ENCODE results near the gene RNPEPL1. TPM values are rescaled to one million over a fixed set of nuclear protein-coding genes. Genes with fewer than 3 reads are reported as not detected.

The RNPEPL1 gene
- total and polyA plus RNA-seq, 3 experiments from 2014 or later = 55.6 to 101 (median 61.1) TPM

GRCh38 chr2:240619506-240620148, 51.3 kb downstream of the RNPEPL1 start:
- H3K9me3 ChIP-seq (ENCODE audit: low read length) = no peaks in the 10 kb centered on the region
- CTCF ChIA-PET = no interaction called here
- peaks cover 3 to 15% (median 7%) of the 10 kb centered on the region in 3 donors for H3K36me3 Mint-ChIP-seq
- no peaks in the 10 kb centered on the region for H3K36me3 ChIP-seq (ENCODE audit: insufficient read depth, low read length)
- POLR2A ChIA-PET = interaction anchor here (2.7 kb wide), 1 partner anchor 54 kb away, joined by 13 read pairs; no protein-coding TSS in a partner anchor
- H3K27ac Mint-ChIP-seq = peak overlapping the region in 5 of 8 donors; percentile 29 to 85 (median 55)
- DNase-seq = peak in 1 of 5 donors; percentile 31
- no peaks in the 10 kb centered on the region for H3K27me3 Mint-ChIP-seq
- peaks cover 2 to 8% (median 3%) of the 10 kb centered on the region in 5 donors for H3K9me3 Mint-ChIP-seq
- H3K4me3 ChIP-seq (ENCODE audit: low read length) = no peak overlapping the region
- H3K4me1 Mint-ChIP-seq = peaks cover 21 to 41% (median 32%) of the 10 kb centered on the region in 3 donors
- peaks cover 42% of the 10 kb centered on the region for H3K4me1 ChIP-seq (ENCODE audit: insufficient read depth, low read length)
- H3K27me3 ChIP-seq (ENCODE audit: insufficient read depth, low read length, poor library complexity, severe bottlenecking) = no peaks in the 10 kb centered on the region
- no peak overlapping the region for H3K27ac ChIP-seq (ENCODE audit: low read depth, low read length)
- peak overlapping the region in 3 of 7 donors; percentile 5 to 84 (median 38) for H3K4me3 Mint-ChIP-seq

GRCh38 chr2:240620149-240620731, 52.0 kb downstream of the RNPEPL1 start:
- Histone ChIP-seq H3K36me3 (ENCODE audit: insufficient read depth, low read length) (no peaks in the 10 kb centered on the region), H3K9me3 (ENCODE audit: low read length) (no peaks in the 10 kb centered on the region), H3K27me3 (ENCODE audit: insufficient read depth, low read length, poor library complexity, severe bottlenecking) (no peaks in the 10 kb centered on the region), H3K27ac (ENCODE audit: low read depth, low read length) (no peak overlapping the region), H3K4me3 (ENCODE audit: low read length) (no peak overlapping the region), H3K4me1 (ENCODE audit: insufficient read depth, low read length) (peaks cover 48% of the 10 kb centered on the region)
- Mint-ChIP-seq H3K4me1 (peaks cover 27 to 47% (median 38%) of the 10 kb centered on the region in 3 donors), H3K4me3 (no peak overlapping the region), H3K9me3 (peaks cover 2 to 8% (median 3%) of the 10 kb centered on the region in 5 donors), H3K36me3 (peaks cover 3 to 15% (median 7%) of the 10 kb centered on the region in 3 donors), H3K27ac (peak overlapping the region in 3 of 8 donors; percentile 91 to 98 (median 92)), H3K27me3 (no peaks in the 10 kb centered on the region)
- peak in 1 of 5 donors; percentile 44 for DNase-seq
- ChIA-PET CTCF (interaction anchor here (1.7 kb wide), 1 partner anchor 40 kb away, joined by 8 read pairs; no protein-coding TSS in a partner anchor), POLR2A (interaction anchor here (2.7 kb wide), 2 partner anchors 34 to 54 kb away, joined by 13 to 22 read pairs; partner anchors contain the start of gene CAPN10)

GRCh38 chr2:240620859-240621258, 52.6 kb downstream of the RNPEPL1 start:
- H3K4me1 ChIP-seq (ENCODE audit: insufficient read depth, low read length) = peaks cover 54% of the 10 kb centered on the region
- Mint-ChIP-seq H3K4me1 (peaks cover 30 to 52% (median 39%) of the 10 kb centered on the region in 3 donors), H3K9me3 (peaks cover 2 to 8% (median 3%) of the 10 kb centered on the region in 5 donors), H3K27ac (peak overlapping the region; percentile 50 to 99 (median 95)), H3K4me3 (peak overlapping the region in 2 of 7 donors; percentile 27 to 41), H3K27me3 (no peaks in the 10 kb centered on the region), H3K36me3 (peaks cover 3 to 15% (median 7%) of the 10 kb centered on the region in 3 donors)
- POLR2A ChIA-PET = interaction anchor here (0.6 to 2.7 kb wide), 4 partner anchors 10 to 55 kb away, joined by 4 to 22 read pairs (median 9); partner anchors contain the start of genes CAPN10 and RNPEPL1
- H3K27ac ChIP-seq (ENCODE audit: low read depth, low read length) = no peak overlapping the region
- H3K36me3 ChIP-seq (ENCODE audit: insufficient read depth, low read length) = no peaks in the 10 kb centered on the region
- no peak overlapping the region for H3K4me3 ChIP-seq (ENCODE audit: low read length)
- peak in 1 of 5 donors; percentile 43 for DNase-seq
- no peaks in the 10 kb centered on the region for H3K27me3 ChIP-seq (ENCODE audit: insufficient read depth, low read length, poor library complexity, severe bottlenecking)
- CTCF ChIA-PET = interaction anchor here (1.2 to 2.7 kb wide), 3 partner anchors 35 to 55 kb away, joined by 6 to 24 read pairs (median 8); partner anchors contain the start of gene CAPN10
- H3K9me3 ChIP-seq (ENCODE audit: low read length) = no peaks in the 10 kb centered on the region

- no peaks in the 10 kb centered on the region for H3K27me3 ChIP-seq (ENCODE audit: insufficient read depth, low read length, poor library complexity, severe bottlenecking)
- ChIA-PET POLR2A (interaction anchor here (1.1 to 2.7 kb wide), 3 partner anchors 36 to 56 kb away, joined by 5 to 22 read pairs (median 13); partner anchors contain the start of genes CAPN10 and RNPEPL1), CTCF (interaction anchor here (0.9 to 2.7 kb wide), 7 partner anchors 10 to 56 kb away, joined by 3 to 24 read pairs (median 6); partner anchors contain the start of gene CAPN10)
- Mint-ChIP-seq H3K4me3 (peak overlapping the region in 5 of 7 donors; percentile 55 to 81 (median 79)), H3K4me1 (peaks cover 30 to 60% (median 46%) of the 10 kb centered on the region in 3 donors), H3K9me3 (peaks cover 0 to 8% (median 0%) of the 10 kb centered on the region in 5 donors), H3K27me3 (no peaks in the 10 kb centered on the region), H3K36me3 (peaks cover 3 to 12% (median 7%) of the 10 kb centered on the region in 3 donors), H3K27ac (peak overlapping the region; percentile 85 to 99 (median 96))
- H3K4me3 ChIP-seq (ENCODE audit: low read length) = peak overlapping the region; percentile 17
- H3K4me1 ChIP-seq (ENCODE audit: insufficient read depth, low read length) = peaks cover 66% of the 10 kb centered on the region
- peak in 1 of 5 donors; percentile 33 for DNase-seq
- no peaks in the 10 kb centered on the region for H3K9me3 ChIP-seq (ENCODE audit: low read length)
- no peaks in the 10 kb centered on the region for H3K36me3 ChIP-seq (ENCODE audit: insufficient read depth, low read length)
- H3K27ac ChIP-seq (ENCODE audit: low read depth, low read length) = peak overlapping the region; percentile 10
Measured at GRCh38 chr2:240622060-240622411, 53.8 kb downstream of the RNPEPL1 start.

GRCh38 chr2:240622531-240623235, 54.4 kb downstream of the RNPEPL1 start:
- H3K27me3 ChIP-seq (ENCODE audit: insufficient read depth, low read length, poor library complexity, severe bottlenecking) = no peaks in the 10 kb centered on the region
- H3K27ac Mint-ChIP-seq = peak overlapping the region; percentile 87 to 99 (median 98)
- H3K27me3 Mint-ChIP-seq = no peaks in the 10 kb centered on the region
- CTCF ChIA-PET = interaction anchor here (0.9 to 2.7 kb wide), 5 partner anchors 10 to 57 kb away, joined by 3 to 24 read pairs (median 4); no protein-coding TSS in a partner anchor
- H3K4me3 ChIP-seq (ENCODE audit: low read length) = no peak overlapping the region
- peaks cover 30 to 66% (median 47%) of the 10 kb centered on the region in 3 donors for H3K4me1 Mint-ChIP-seq
- peak overlapping the region; percentile 10 for H3K27ac ChIP-seq (ENCODE audit: low read depth, low read length)
- H3K36me3 ChIP-seq (ENCODE audit: insufficient read depth, low read length) = no peaks in the 10 kb centered on the region
- no peaks in the 10 kb centered on the region for H3K9me3 ChIP-seq (ENCODE audit: low read length)
- peak overlapping the region in 6 of 7 donors; percentile 54 to 81 (median 76) for H3K4me3 Mint-ChIP-seq
- H3K9me3 Mint-ChIP-seq = peaks cover 0 to 5% (median 0%) of the 10 kb centered on the region in 5 donors
- DNase-seq = peak in 3 of 5 donors; percentile 18 to 68 (median 44)
- H3K36me3 Mint-ChIP-seq = peaks cover 3 to 9% (median 6%) of the 10 kb centered on the region in 3 donors
- POLR2A ChIA-PET = interaction anchor here (2.7 kb wide), 2 partner anchors 36 to 57 kb away, joined by 13 to 22 read pairs; partner anchors contain the start of gene CAPN10
- peaks cover 72% of the 10 kb centered on the region for H3K4me1 ChIP-seq (ENCODE audit: insufficient read depth, low read length)

- H3K4me1 ChIP-seq (ENCODE audit: insufficient read depth, low read length) = peaks cover 81% of the 10 kb centered on the region
Measured at GRCh38 chr2:240623531-240624010, 55.3 kb downstream of the RNPEPL1 start.

More at GRCh38 chr2:240623531-240624010, 55.3 kb downstream of the RNPEPL1 start:
- peak in 1 of 5 donors; percentile 49 for DNase-seq
- Mint-ChIP-seq H3K27ac (peak overlapping the region; percentile 33 to 99 (median 95)), H3K9me3 (no peaks in the 10 kb centered on the region), H3K27me3 (no peaks in the 10 kb centered on the region), H3K36me3 (peaks cover 2 to 3% (median 3%) of the 10 kb centered on the region in 3 donors), H3K4me1 (peaks cover 30 to 67% (median 46%) of the 10 kb centered on the region in 3 donors), H3K4me3 (peak overlapping the region in 3 of 7 donors; percentile 41 to 68 (median 67))
- POLR2A ChIA-PET = no interaction called here
- H3K36me3 ChIP-seq (ENCODE audit: insufficient read depth, low read length) = no peaks in the 10 kb centered on the region
- H3K4me3 ChIP-seq (ENCODE audit: low read length) = no peak overlapping the region
- CTCF ChIA-PET = interaction anchor here (1.0 to 2.7 kb wide), 2 partner anchors 36 to 58 kb away, joined by 3 to 24 read pairs; no protein-coding TSS in a partner anchor
- H3K27me3 ChIP-seq (ENCODE audit: insufficient read depth, low read length, poor library complexity, severe bottlenecking) = no peaks in the 10 kb centered on the region
- no peaks in the 10 kb centered on the region for H3K9me3 ChIP-seq (ENCODE audit: low read length)
- H3K27ac ChIP-seq (ENCODE audit: low read depth, low read length) = no peak overlapping the region
